ENCODE measurements around the gene HSP90AB1. TPM values are rescaled to one million over a fixed set of nuclear protein-coding genes. Genes with fewer than 3 reads are reported as not detected.
A peak's percentile ranks its signal among the peaks of the same experiment; 100 is the strongest.
"Not testable (repeated sequence)": the region's sequence is repeated elsewhere in the genome, so short reads cannot be mapped to it uniquely, and the experiment has no call there.

HSP90AB1 gene
- total RNA-seq, 1 experiment from 2014 or later, result 1,370 TPM

DNA sequence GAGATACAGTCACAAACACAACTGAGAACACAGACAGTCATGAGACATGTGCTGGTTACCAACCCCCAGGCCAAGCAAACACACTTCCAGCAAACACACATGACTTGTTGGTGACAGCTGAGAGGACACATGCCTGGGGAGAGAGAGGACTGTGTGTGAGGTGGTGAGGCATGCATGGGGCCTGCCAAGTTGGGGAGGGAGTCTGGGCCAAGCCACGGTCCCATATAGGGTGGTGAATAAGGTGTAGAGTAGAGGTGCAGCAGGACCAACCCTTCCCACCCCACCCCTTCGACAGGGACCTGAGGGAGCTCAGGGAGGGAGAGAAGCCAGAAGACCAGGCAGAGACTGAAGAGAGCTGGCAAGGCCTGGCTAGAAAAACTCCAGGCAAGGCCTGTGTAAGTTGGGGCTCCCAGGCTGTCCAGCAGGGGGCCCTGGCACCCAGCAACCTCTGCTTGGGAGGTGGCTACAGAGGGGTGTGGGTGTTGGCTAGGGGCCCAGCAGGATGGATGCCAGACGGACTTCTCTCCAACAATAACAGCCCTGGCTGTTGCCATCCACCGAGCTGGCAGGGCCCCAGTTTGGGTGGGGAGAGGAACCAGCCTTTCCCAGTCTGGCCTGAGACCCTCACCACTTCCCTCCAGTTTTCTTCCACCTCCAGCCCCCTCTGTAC lies 25.5 kb upstream of the HSP90AB1 start:
- peak; percentile 59 for DNase-seq (ENCODE audit: low spot score)
- in situ Hi-C loops (cut with HindIII; ENCODE audit: low sequenced_read_pairs), result no loop called here

DNA sequence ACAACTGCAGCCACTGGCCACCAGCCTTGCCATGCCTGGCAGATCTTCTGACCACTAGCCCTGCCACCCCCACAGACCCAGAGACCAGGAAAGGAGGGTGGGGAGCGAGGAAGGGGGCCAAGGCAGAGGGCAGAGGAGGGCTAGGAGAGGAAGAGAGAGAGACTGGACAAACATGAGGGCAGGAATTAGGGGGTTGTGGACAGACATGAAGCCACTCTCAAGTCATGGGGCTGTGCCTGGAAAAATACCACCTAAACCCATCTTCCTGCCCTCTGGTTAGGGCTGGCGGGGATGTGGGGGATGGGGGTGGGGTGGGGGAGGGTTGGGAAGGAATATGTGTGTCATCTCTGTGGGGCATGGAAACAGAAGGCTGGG lies 25.0 kb upstream of the HSP90AB1 start:
- no peak for DNase-seq (ENCODE audit: low spot score)
- in situ Hi-C loops (cut with HindIII; ENCODE audit: low sequenced_read_pairs), result no loop called here

- DNase-seq (ENCODE audit: low spot score), result peak; percentile 59
- in situ Hi-C loops (cut with HindIII; ENCODE audit: low sequenced_read_pairs), result no loop called here
Measured at GRCh38 chr6:44222486-44223318, 24.2 kb upstream of the HSP90AB1 start.

DNA sequence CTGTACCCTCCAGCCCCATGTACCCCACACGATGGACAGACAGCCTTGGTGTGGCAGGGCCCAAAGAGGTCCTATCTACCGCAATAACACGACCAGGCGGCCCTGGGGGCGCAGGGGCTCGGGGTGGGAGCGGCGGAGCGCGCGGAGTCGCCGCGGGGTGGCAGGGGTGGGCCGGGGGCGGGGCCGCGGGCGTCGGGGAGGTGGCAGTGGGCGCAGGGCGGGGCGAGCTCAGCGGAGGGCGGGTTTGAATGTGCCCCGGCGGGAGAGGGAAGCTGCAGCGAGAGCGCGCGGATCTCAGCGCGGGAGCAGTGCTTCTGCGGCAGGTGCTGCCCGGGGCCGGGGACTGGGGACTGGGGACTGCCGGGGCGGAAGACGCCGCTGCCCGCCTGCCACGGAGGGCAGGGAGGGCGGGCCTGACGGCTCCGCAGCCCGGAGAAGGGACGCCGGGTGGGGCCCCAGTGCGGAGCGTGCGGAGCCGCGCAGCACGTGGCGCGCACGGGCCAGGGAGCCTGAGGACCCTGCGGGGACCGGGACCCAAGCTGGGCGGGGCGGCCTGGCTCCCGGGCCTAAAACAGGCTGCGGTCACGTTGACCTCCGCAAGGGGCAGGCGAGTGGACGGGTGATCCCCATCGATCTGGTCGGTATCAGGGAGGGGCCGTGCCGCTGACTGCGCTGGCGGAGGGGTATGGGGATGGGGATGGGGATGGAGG lies 23.4 kb upstream of the HSP90AB1 start, which contains the start of gene SLC29A1:
SLC29A1 (plus strand) TSS at position 277 of the 710 bp plus-strand sequence. CDS start 3,719 bp downstream, outside the sequence.
- in situ Hi-C loops (cut with HindIII; ENCODE audit: low sequenced_read_pairs), result no loop called here
- peak; percentile 82 for DNase-seq (ENCODE audit: low spot score)

GRCh38 chr6:44224029-44224964 lies 22.6 kb upstream of the HSP90AB1 start:
- peak; percentile 63 for DNase-seq (ENCODE audit: low spot score)
- in situ Hi-C loops (cut with HindIII; ENCODE audit: low sequenced_read_pairs), result no loop called here

GRCh38 chr6:44224965-44225305 lies 22.0 kb upstream of the HSP90AB1 start:
- in situ Hi-C loops (cut with HindIII; ENCODE audit: low sequenced_read_pairs), result no loop called here
- no peak for DNase-seq (ENCODE audit: low spot score)

- DNase-seq (ENCODE audit: low spot score), result no peak
- in situ Hi-C loops (cut with HindIII; ENCODE audit: low sequenced_read_pairs), result no loop called here
Measured at GRCh38 chr6:44225579-44226325, 21.1 kb upstream of the HSP90AB1 start.

GRCh38 chr6:44226368-44227147 lies 20.3 kb upstream of the HSP90AB1 start:
- peak; percentile 70 for DNase-seq (ENCODE audit: low spot score)
- in situ Hi-C loops (cut with HindIII; ENCODE audit: low sequenced_read_pairs), result no loop called here

DNA sequence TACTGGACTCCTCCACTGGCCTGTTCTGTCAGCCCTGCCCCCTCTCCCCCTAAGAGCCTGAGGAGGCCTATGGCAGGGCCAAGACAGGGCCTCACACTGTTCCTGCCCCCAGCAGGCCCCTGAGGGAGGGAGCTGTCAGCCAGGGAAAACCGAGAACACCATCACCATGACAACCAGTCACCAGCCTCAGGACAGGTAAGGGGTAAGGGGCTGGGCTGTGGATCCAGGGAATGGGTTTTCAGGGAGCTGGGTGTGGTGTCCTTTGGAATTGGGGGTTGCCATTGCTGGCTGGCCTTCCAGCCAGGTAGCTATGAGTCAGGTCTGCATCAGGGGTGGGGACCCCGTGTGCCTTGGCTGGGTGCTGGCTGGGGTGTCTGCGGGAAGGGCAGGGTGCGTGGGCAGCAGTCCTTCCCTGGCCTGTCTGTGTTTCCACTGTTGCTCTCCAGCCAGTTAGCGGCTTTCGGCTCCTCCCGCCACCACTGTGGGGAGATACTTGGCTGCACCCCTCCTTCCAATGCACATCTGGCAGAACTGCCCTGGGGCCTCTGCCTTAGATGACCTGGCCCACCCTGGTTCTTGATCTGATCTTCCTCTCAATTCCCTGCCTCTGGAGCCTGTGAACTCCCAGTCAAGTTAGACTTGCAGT lies 19.6 kb upstream of the HSP90AB1 start:
- DNase-seq (ENCODE audit: low spot score), result peak; percentile 53
- in situ Hi-C loops (cut with HindIII; ENCODE audit: low sequenced_read_pairs), result no loop called here

DNA sequence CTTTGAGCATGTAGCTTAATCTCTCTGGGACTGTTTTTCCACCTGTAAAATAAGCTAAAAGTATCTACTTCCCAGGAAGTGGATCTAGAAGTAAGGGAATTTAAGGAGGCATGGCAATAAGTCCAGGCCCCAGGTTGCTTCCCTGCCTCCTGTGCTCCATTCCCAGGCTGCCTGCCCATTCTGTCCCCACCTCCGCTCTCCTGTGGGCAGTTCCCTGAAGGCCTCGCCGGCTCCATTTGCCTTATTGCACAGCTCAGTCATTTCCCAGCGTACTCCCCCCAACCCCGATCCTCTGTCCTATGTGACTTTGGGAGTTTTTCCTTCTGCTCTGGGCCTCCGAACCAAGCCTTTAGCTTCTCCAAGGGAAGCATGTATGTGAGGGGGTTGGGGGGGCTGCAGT lies 18.9 kb upstream of the HSP90AB1 start:
- in situ Hi-C loops (cut with HindIII; ENCODE audit: low sequenced_read_pairs), result no loop called here
- DNase-seq (ENCODE audit: low spot score), result no peak

DNA sequence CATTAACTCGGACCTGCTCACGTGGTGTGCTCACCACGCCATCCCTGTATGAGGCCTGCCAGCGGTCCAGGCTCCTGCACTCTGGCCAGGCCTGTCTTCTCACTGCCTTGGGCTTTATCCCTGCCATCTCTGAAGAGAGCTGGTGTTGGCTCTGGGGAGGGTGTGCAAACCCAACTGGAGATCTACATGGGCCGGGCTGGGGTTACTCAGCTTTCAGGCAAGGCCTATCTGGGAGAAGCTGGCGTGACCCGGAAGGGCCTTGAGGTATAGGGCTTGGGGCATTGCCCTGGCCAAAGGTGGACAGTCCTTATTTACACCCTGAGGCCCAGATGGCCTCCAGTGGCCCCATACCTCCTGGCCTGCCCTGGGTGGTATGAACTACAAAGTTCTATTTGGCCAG lies 18.5 kb upstream of the HSP90AB1 start:
- in situ Hi-C loops (cut with HindIII; ENCODE audit: low sequenced_read_pairs), result no loop called here
- DNase-seq (ENCODE audit: low spot score), result no peak

GRCh38 chr6:44228836-44229235 lies 18.1 kb upstream of the HSP90AB1 start:
- no peak for DNase-seq (ENCODE audit: low spot score)
- in situ Hi-C loops (cut with HindIII; ENCODE audit: low sequenced_read_pairs), result no loop called here

- DNase-seq (ENCODE audit: low spot score), result no peak
- in situ Hi-C loops (cut with HindIII; ENCODE audit: low sequenced_read_pairs), result loop anchor here (10.0 kb wide), 1 partner anchor 85 kb away; no protein-coding TSS in a partner anchor
Measured at GRCh38 chr6:44229376-44230033, 17.4 kb upstream of the HSP90AB1 start.

DNA sequence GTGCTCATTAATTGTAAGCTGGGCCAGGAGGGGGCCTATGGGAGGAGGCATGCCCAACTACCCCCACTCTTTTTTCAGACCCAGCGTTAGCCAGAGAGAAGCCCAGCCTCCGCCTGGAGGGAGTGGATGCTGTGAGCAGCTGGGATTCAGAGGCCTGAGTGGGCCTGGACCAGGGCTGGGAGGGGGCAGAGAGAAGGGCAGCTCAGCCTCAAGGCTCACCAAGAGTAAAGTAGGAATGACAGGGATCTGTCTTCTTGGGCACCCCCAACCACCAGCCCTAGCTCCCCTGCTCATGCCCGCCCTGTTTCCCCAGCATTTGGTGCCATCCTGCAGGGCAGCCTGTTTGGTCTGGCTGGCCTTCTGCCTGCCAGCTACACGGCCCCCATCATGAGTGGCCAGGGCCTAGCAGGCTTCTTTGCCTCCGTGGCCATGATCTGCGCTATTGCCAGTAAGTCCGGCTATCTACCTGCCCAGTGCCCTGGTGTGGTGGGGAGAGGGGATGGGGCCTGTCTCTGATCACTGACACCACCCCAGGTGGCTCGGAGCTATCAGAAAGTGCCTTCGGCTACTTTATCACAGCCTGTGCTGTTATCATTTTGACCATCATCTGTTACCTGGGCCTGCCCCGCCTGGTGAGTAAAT lies 16.7 kb upstream of the HSP90AB1 start:
- DNase-seq (ENCODE audit: low spot score), result no peak
- in situ Hi-C loops (cut with HindIII; ENCODE audit: low sequenced_read_pairs), result loop anchor here (10.0 kb wide), 1 partner anchor 85 kb away; no protein-coding TSS in a partner anchor

DNA sequence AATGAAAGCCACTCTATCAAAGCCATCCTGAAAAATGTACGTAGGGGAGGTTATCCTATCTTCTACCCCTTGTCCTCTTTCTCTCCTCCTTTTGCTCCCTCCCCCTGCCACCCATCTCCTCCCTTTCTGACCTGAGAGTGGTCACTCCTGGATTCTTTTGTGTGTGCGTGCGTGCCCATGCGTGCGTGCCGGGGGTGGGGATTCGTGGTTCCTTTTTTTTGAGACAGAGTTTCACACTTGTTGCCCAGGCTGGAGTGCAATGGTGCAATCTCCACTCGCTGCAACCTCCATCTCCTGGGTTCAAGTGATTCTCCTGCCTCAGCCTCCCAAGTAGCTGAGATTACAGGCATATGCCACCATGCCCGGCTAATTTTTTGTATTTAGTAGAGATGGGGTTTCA lies 15.5 kb upstream of the HSP90AB1 start:
- DNase-seq (ENCODE audit: low spot score), result not testable (repeated sequence)

More for the DNA sequence above, 15.5 kb upstream of the HSP90AB1 start:
- in situ Hi-C loops (cut with HindIII; ENCODE audit: low sequenced_read_pairs), result loop anchor here (10.0 kb wide), 1 partner anchor 87 kb away; no protein-coding TSS in a partner anchor

Measured in G401 (cell line).